Activated CD8-positive, alpha-beta T cell treated with anti-CD3 and anti-CD28 coated beads for 36 hours (primary cell): Measurements from ENCODE around the gene AMIGO2. TPM values are rescaled to one million over a fixed set of nuclear protein-coding genes. Genes with fewer than 3 reads are reported as not detected.

Experiments used
- ATAC-seq: fragments of 200-7000 bp; cut with Tn5 transposase; one replicate; pipeline ENCODE4 v1.10.0; 2021; ENCODE audit warnings: mild to moderate bottlenecking, moderate library complexity
- CTCF ChIA-PET: fragments of 350-600 bp; sonication (Branson Sonifier 250); formaldehyde crosslinking; loops from one replicate; lab custom pipeline; 2021; ENCODE audit warnings: antibody characterized with exemption; lab: Charles Lee
- POLR2A ChIA-PET: fragments of 350-600 bp; sonication (Branson Sonifier 250); formaldehyde crosslinking; loops from one replicate; lab custom pipeline; 2021; ENCODE audit warnings: antibody characterized with exemption; lab: Charles Lee
- DNase-seq: peaks from one replicate; pipeline ENCODE4 v3.0.0-alpha.2; 2020
- H3K27ac Mint-ChIP-seq: one replicate; pipeline ENCODE4 v1.8.0; 2021; ENCODE audit warnings: mild to moderate bottlenecking, mixed read lengths
- H3K27me3 Mint-ChIP-seq: one replicate; pipeline ENCODE4 v1.8.0; 2021; ENCODE audit warnings: mixed read lengths
- H3K36me3 Mint-ChIP-seq: one replicate; pipeline ENCODE4 v1.8.0; 2021; ENCODE audit warnings: low read depth, mixed read lengths
- H3K4me1 Mint-ChIP-seq: one replicate; pipeline ENCODE4 v1.8.0; 2021; ENCODE audit warnings: low read depth, mixed read lengths
- H3K4me3 Mint-ChIP-seq: one replicate; pipeline ENCODE4 v1.8.0; 2021; ENCODE audit warnings: mild to moderate bottlenecking, moderate library complexity, mixed read lengths
- H3K9me3 Mint-ChIP-seq: one replicate; pipeline ENCODE4 v1.8.0; 2021; ENCODE audit warnings: mixed read lengths
- intact Hi-C: fragments of 100-400 bp; cut with micrococcal nuclease; formaldehyde crosslinking; loops from one replicate; pipeline ENCODE4 v1.10.0; 2022
- total RNA-seq, 2 experiments: library from RNA; stranded (reverse); gene quantifications; one replicate each; pipeline ENCODE4 v1.2.3, GENCODE V29; 2021
- TF ChIP-seq, protein P1 (sequence below): fragments of 200-600 bp; IDR thresholded peaks from one replicate; pipeline ENCODE4 v1.8.0; 2022; ENCODE audit warnings: antibody characterized with exemption, mild to moderate bottlenecking

The AMIGO2 gene
- total RNA-seq, 2 experiments from 2014 or later, result 12.1 to 12.5 TPM

DNA sequence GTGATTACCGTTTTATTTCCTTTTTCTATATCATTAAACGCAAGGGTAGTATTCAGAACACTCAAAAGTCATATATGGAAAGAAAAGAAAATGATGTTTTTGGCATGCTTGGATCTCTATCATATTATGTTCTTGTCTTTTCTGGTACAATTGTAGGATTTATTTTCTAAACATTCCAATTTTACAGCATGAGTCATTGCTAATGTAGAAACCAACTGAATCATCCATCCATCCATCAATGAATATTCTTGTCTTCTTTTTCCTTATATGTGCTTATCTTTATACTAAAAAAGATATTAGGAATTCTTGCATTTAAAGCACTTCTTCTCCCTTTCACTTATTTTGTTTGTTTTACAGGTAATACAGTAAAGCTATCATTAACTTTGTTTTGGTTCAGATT is 20.4 kb upstream of the AMIGO2 start:
- no peak overlapping the region for H3K4me3 Mint-ChIP-seq
- H3K9me3 Mint-ChIP-seq, result no peaks in the 10 kb centered on the region
- DNase-seq (no peak), ATAC-seq (no peak)
- ChIA-PET CTCF (interaction anchor here (1.3 to 1.4 kb wide), 2 partner anchors 11 to 29 kb away, joined by 3 to 6 read pairs; no protein-coding TSS in a partner anchor), POLR2A (no interaction called here)
- no peak overlapping the region for H3K27ac Mint-ChIP-seq
- peaks cover 14% of the 10 kb centered on the region for H3K4me1 Mint-ChIP-seq
- no peaks in the 10 kb centered on the region for H3K27me3 Mint-ChIP-seq
- intact Hi-C loops, result no loop called here
- H3K36me3 Mint-ChIP-seq, result no peaks in the 10 kb centered on the region
- TF ChIP-seq, protein P1, sequence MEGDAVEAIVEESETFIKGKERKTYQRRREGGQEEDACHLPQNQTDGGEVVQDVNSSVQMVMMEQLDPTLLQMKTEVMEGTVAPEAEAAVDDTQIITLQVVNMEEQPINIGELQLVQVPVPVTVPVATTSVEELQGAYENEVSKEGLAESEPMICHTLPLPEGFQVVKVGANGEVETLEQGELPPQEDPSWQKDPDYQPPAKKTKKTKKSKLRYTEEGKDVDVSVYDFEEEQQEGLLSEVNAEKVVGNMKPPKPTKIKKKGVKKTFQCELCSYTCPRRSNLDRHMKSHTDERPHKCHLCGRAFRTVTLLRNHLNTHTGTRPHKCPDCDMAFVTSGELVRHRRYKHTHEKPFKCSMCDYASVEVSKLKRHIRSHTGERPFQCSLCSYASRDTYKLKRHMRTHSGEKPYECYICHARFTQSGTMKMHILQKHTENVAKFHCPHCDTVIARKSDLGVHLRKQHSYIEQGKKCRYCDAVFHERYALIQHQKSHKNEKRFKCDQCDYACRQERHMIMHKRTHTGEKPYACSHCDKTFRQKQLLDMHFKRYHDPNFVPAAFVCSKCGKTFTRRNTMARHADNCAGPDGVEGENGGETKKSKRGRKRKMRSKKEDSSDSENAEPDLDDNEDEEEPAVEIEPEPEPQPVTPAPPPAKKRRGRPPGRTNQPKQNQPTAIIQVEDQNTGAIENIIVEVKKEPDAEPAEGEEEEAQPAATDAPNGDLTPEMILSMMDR, result no peak

DNA sequence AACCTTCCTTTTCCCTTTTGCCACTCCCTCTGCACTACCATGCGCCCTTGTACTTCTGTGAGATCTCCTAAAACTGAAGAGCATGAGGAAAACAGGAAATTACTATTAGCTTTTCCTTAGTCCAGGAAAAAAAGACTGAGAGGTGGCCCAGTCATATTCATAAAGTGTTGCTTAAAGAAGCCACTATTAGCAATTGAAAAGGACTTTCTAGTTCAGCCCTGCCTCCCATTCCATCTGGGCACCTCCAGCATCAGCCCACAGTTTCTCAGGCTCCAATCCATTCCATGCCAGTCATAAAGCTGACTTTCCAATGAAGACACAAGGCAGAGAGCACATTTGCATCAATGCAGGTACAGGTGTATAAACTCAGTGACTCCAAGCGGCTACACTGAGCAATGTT is 19.9 kb upstream of the AMIGO2 start:
- no peaks in the 10 kb centered on the region for H3K27me3 Mint-ChIP-seq
- no peaks in the 10 kb centered on the region for H3K36me3 Mint-ChIP-seq
- no peaks in the 10 kb centered on the region for H3K9me3 Mint-ChIP-seq
- intact Hi-C loops, result no loop called here
- H3K4me3 Mint-ChIP-seq, result no peak overlapping the region
- CTCF ChIA-PET, result interaction anchor here (0.7 to 1.3 kb wide), 2 partner anchors 12 to 28 kb away, joined by 3 to 6 read pairs; no protein-coding TSS in a partner anchor
- TF ChIP-seq, protein P1, result no peak
- H3K27ac Mint-ChIP-seq, result no peak overlapping the region
- POLR2A ChIA-PET, result no interaction called here
- H3K4me1 Mint-ChIP-seq, result peaks cover 18% of the 10 kb centered on the region
- no peak for DNase-seq
- ATAC-seq, result no peak

DNA sequence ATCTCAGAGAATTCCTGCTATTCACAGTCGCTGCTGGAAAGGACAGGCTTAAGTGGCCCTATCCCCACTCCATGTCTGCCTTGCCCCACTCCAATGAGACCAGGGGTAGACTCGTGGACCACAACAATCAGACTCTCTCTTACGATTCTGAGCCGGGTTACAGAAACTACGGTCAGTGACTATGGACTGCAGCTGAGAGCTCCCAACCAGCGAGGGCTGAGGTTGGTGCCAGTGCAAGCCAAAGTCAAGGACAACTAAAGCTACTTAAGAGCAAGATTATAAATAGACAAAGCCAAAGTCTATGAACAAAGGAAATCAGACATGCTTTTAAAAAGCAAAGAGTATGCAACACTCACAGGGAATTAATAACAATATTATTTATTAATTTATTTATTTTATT is 18.3 kb upstream of the AMIGO2 start:
- no peak for DNase-seq
- ATAC-seq, result no peak
- no peak overlapping the region for H3K27ac Mint-ChIP-seq
- H3K9me3 Mint-ChIP-seq, result no peaks in the 10 kb centered on the region
- peaks cover 26% of the 10 kb centered on the region for H3K4me1 Mint-ChIP-seq
- no peaks in the 10 kb centered on the region for H3K27me3 Mint-ChIP-seq
- intact Hi-C loops, result no loop called here
- CTCF ChIA-PET, result no interaction called here
- H3K4me3 Mint-ChIP-seq, result no peak overlapping the region
- TF ChIP-seq, protein P1, result no peak
- no peaks in the 10 kb centered on the region for H3K36me3 Mint-ChIP-seq
- POLR2A ChIA-PET, result no interaction called here

DNA sequence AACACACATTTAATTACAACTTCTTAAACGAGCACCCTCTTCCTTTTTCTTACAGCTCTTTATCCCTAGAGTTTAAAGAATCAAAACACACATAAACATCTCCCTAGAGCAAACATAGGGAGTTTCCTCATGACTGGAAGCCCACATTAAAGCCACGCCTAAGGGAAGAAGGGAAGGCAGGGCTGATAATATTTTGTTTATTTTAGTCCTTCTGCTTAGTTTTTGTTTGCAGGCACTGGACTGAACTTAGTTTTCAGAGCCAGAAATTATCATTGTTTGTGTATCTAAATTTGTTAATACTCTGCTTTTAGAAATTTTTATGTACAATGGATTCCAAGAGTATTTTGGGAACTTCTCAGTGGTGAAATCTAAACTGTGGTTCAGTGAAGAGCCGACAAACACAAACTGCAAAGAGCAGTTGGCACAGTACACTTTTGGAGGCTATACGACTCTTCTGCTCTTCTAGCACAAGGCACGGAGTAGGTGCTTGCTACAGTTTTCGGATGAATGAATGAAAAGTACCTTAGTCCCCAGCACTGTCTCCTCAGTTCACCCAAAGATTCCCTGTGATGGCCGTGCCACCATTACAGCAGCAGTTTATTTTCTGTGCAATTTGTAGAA is 17.6 kb upstream of the AMIGO2 start:
- no peak overlapping the region for H3K4me3 Mint-ChIP-seq
- no peak overlapping the region for H3K27ac Mint-ChIP-seq
- ChIA-PET CTCF (no interaction called here), POLR2A (no interaction called here)
- TF ChIP-seq, protein P1, result no peak
- H3K4me1 Mint-ChIP-seq, result peaks cover 30% of the 10 kb centered on the region
- H3K27me3 Mint-ChIP-seq, result no peaks in the 10 kb centered on the region
- ATAC-seq (no peak), DNase-seq (no peak)
- H3K9me3 Mint-ChIP-seq, result no peaks in the 10 kb centered on the region
- intact Hi-C loops, result no loop called here
- peaks cover 2% of the 10 kb centered on the region for H3K36me3 Mint-ChIP-seq

DNA sequence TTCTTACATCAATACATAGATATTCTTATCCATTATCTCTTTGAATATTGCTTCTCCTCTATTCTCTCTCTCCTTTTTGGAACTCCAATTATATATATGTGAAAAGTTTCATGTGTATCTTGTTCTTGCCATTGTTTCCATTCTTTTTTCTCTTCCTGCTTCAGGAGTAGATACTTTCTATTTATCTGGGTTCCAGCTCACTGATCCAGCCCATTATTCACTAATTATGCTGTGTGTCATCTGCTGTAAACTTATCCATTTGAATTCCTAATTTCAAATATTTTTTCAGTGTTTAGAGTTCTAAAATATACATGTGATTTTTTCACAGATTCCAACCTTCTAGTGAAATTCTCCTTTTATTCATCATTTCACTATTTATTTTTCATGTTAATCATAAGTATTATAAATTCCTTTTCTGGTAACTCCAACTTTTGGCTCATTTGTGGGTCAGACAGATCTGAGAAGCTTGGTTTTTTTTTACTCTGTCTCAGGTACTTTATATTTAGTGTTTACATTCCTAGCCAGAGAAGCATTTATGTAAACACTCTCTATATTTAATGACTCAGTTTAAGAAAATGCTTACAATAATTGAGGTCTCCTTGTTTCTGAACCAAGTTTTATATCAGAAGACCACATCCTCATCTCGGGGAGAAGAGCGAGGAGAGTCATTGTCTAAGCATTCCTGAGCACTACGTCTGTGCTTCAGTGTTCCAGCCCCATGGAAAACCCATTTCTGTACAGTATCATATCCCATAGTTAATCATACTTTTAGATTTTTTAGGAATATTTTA is 15.9 kb upstream of the AMIGO2 start:
- H3K36me3 Mint-ChIP-seq, result peaks cover 3% of the 10 kb centered on the region
- ChIA-PET CTCF (interaction anchor here (0.7 to 2.3 kb wide), 11 partner anchors 10 to 302 kb away, joined by 3 to 10 read pairs (median 3); partner anchors contain the start of gene PCED1B), POLR2A (no interaction called here)
- no peak overlapping the region for H3K4me3 Mint-ChIP-seq
- H3K27me3 Mint-ChIP-seq, result no peaks in the 10 kb centered on the region
- TF ChIP-seq, protein P1, result no peak
- no peak for ATAC-seq
- H3K4me1 Mint-ChIP-seq, result peaks cover 36% of the 10 kb centered on the region
- peaks cover 4% of the 10 kb centered on the region for H3K9me3 Mint-ChIP-seq
- H3K27ac Mint-ChIP-seq, result no peak overlapping the region
- intact Hi-C loops, result no loop called here
- DNase-seq, result no peak
